Measurements from ENCODE around the gene TAF1A.

GRCh38 chr1:222629921-222630535 lies 40.3 kb upstream of the TAF1A start:
- TF ChIP-seq CTCF (conservative IDR thresholded peaks at IDR 0.05; ENCODE audit: low read length) (no peak), EZH2phosphoT487 (IDR thresholded peaks at IDR 0.05; ENCODE audit: borderline replicate concordance, low read depth, low read length) (no peak)
